ENCODE results near the gene R3HDM4. TPM values are rescaled to one million over a fixed set of nuclear protein-coding genes. Genes with fewer than 3 reads are reported as not detected.

The R3HDM4 gene
- total and polyA plus RNA-seq, 2 donors (not counting 3 experiments of a cell fraction or from before 2014, with no cell fraction given): 51.8 to 53.9 TPM

GRCh38 chr19:904545-904944, 8.5 kb downstream of the R3HDM4 start:
- Histone ChIP-seq H3K9ac (replicated peaks; ENCODE audit: extremely low read depth, insufficient read depth, low read length) (no peak overlapping the region), H2AFZ (ENCODE audit: low read depth, low read length) (no peak overlapping the region), H3K4me2 (ENCODE audit: insufficient read depth, low read length) (no peak overlapping the region), H3K4me3 (replicated peaks in 1 of 3; ENCODE audit: insufficient read depth in 1 of 3, low read depth in 1 of 3, low read length in 3 of 3) (no peak overlapping the region), H3K36me3 (ENCODE audit: control insufficient read depth in 2 of 2, extremely low read depth in 1 of 2, insufficient read depth in 2 of 2, low read length in 2 of 2) (peaks cover 0 to 3% of the 10 kb centered on the region in 2 experiments), H3K27ac (ENCODE audit: insufficient read depth, low read depth, low read length) (no peak overlapping the region), H3K9me3 (replicated peaks; ENCODE audit: control insufficient read depth, insufficient read depth, low read length) (no peaks in the 10 kb centered on the region), H4K20me1 (replicated peaks; ENCODE audit: control insufficient read depth, extremely low read depth, insufficient read depth, low read length) (no peaks in the 10 kb centered on the region), H3K27me3 (ENCODE audit: control insufficient read depth in 2 of 2, insufficient read depth in 2 of 2, low read length in 2 of 2) (no peaks in the 10 kb centered on the region), H3K79me2 (ENCODE audit: control insufficient read depth, insufficient read depth, low read length) (peaks cover 7% of the 10 kb centered on the region), H3K4me1 (ENCODE audit: control insufficient read depth, extremely low read depth, insufficient read depth, low read length) (peaks cover 6% of the 10 kb centered on the region), H3K9me1 (replicated peaks; ENCODE audit: control insufficient read depth, extremely low read depth, insufficient read depth, low read length) (no peaks in the 10 kb centered on the region)
- CTCF ChIA-PET: interaction anchor here (1.1 kb wide), 1 partner anchor 11 kb away, joined by 3 read pairs; the partner anchor contains the start of genes MED16 and RNU6-9
- TF ChIP-seq CTCF (IDR thresholded peaks at IDR 0.05; ENCODE audit: extremely low read depth in 1 of 2, insufficient read depth in 1 of 2, low read depth in 1 of 2, low read length in 2 of 2) (no peak), FOS (IDR thresholded peaks at IDR 0.05; ENCODE audit: borderline replicate concordance, insufficient read depth, low read length) (no peak), MYC (IDR thresholded peaks at IDR 0.05; ENCODE audit: low read depth, low read length) (no peak), JUN (IDR thresholded peaks at IDR 0.05; ENCODE audit: borderline replicate concordance, insufficient read depth, insufficient read length, low read depth) (no peak), POLR2AphosphoS5 (IDR thresholded peaks at IDR 0.05; ENCODE audit: insufficient read depth, low read depth, low read length) (no peak), EZH2 (IDR thresholded peaks at IDR 0.05; ENCODE audit: borderline replicate concordance, low read depth, low read length, severe bottlenecking) (no peak), GATA2 (IDR thresholded peaks at IDR 0.05; ENCODE audit: insufficient read depth, insufficient read length, low read depth, low read length) (no peak), MAX (IDR thresholded peaks at IDR 0.05; ENCODE audit: insufficient read depth, insufficient read length) (no peak), POLR2A (IDR thresholded peaks at IDR 0.05; ENCODE audit: low read depth, low read length) (no peak)
- dilution Hi-C loops (cut with MboI; ENCODE audit: extremely low pct_ligation_motif_present, low sequenced_read_pairs): no loop called here
- no TSS peak for BruUV-seq (replicated peaks)
- FAIRE-seq (no peak), DNase-seq (ENCODE audit: low read depth, low spot score) (no peak)
- POLR2A ChIA-PET: no interaction called here
- intact Hi-C loops (cut with micrococcal nuclease): no loop called here

Data from endothelial cell of umbilical vein (primary cell).